ENCODE data around the gene ST6GAL1.

The ST6GAL1 gene

GRCh38 chr3:186915806-186916796, 14.2 kb upstream of the ST6GAL1 start:
- in situ Hi-C loops (cut with MboI; ENCODE audit: low sequenced_read_pairs): no loop called here

DNA sequence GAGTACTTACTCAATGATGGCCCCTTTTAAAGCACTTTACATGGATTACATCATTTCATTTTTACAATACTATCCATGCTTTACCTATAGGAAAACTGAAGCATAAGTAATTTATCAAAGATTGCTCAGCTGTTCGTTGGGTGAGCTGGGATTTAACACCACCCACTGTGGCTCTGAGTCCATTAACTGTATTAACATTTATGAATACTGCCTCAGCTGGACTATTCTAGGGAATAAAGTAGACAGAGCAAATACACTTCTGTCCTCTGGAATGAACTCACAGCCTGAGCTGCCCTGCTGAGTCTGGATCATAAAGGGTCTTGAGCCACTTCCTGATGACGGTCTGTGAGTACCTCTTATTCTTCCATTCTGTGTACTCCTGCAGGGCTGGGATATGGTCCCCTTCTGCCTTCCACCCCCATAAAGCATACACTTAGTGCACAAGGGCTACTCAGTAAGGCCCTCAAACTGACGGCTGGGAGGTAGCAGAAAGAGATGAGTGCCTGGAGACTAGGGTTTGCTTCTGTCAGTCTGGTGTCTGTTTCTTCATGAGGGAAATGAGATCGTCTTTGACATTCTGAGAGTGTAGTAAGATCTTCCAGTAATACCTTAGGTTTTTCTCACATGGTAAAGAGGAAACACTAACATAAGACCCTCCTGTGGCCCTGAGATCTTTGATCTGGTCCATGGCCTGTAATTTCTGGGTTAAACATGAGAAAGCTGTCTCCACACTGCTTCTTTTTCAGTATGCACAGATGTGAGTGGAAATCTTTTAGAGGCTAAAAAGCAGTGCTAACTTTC, 12.6 kb upstream of the ST6GAL1 start:
- in situ Hi-C loops (cut with MboI; ENCODE audit: low sequenced_read_pairs): no loop called here

DNA sequence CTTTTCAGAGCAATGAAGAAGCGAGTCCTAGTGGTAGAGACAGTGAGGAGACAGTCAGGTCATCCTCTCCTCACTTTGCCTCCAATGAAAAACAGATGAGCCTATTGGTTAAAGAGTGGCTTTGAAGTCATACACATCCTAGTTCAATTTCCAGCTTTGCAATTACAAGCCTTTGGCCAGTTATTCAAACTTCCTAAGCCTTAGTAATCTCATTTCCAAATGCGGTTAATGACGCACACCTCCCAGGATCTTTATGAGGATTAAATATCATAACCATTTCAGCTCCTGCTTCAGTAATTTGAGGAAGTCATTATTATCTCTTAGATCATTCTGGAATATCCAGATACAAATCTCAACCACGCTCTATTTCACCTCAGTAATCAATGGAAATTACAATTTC, 10.0 kb upstream of the ST6GAL1 start:
- in situ Hi-C loops (cut with MboI; ENCODE audit: low sequenced_read_pairs): no loop called here

- in situ Hi-C loops (cut with MboI; ENCODE audit: low sequenced_read_pairs): no loop called here
Measured at GRCh38 chr3:186920796-186921195, 9.5 kb upstream of the ST6GAL1 start.

DNA sequence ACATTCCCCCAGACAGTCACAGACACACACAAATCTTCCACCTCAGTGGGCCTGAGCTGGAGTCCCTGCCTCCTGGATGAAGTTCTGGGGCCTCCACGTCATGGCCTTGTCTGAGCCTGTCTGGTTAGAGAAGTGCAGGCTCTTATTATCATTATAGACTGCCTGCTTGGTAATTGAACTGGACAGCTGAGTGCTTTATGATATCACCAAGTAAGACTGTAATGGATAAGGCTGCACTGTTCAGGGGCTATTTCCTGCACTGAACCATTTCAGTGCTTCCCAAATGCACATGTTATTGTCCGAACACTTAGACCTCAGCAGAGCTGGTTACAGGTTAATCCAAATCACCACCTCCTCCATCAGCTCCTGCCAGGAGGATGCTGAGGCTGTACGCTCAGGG, 8.7 kb upstream of the ST6GAL1 start:
- in situ Hi-C loops (cut with MboI; ENCODE audit: low sequenced_read_pairs): no loop called here

GRCh38 chr3:186922224-186922623, 8.1 kb upstream of the ST6GAL1 start:
- in situ Hi-C loops (cut with MboI; ENCODE audit: low sequenced_read_pairs): no loop called here

- in situ Hi-C loops (cut with MboI; ENCODE audit: low sequenced_read_pairs): no loop called here
Measured at GRCh38 chr3:186922790-186923189, 7.5 kb upstream of the ST6GAL1 start.

DNA sequence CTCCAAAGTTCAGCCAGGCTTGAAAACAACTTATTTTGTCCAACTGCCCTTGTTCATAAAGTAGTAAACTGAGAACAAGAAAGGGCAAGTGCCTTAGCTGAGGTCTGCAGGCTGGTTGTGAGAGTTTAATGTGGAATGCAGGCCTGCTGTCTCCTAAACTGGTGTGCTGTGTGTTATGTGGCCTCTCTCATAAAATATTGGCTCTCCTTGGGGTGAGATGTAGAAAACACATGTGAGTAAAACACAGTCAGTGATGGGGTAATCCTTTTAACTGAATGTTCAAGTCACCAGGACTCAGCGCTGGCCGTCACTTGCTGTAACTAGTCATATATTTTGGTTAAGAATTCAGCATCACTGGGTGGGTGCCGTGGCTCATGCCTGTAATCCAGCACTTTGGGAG, 7.1 kb upstream of the ST6GAL1 start:
- in situ Hi-C loops (cut with MboI; ENCODE audit: low sequenced_read_pairs): no loop called here

GRCh38 chr3:186925826-186926225, 4.5 kb upstream of the ST6GAL1 start:
- in situ Hi-C loops (cut with MboI; ENCODE audit: low sequenced_read_pairs): no loop called here

GRCh38 chr3:186929186-186929585, 1.1 kb upstream of the ST6GAL1 start:
- in situ Hi-C loops (cut with MboI; ENCODE audit: low sequenced_read_pairs): no loop called here

GRCh38 chr3:186929685-186930084, 641 bp upstream of the ST6GAL1 start:
- in situ Hi-C loops (cut with MboI; ENCODE audit: low sequenced_read_pairs): no loop called here

DNA sequence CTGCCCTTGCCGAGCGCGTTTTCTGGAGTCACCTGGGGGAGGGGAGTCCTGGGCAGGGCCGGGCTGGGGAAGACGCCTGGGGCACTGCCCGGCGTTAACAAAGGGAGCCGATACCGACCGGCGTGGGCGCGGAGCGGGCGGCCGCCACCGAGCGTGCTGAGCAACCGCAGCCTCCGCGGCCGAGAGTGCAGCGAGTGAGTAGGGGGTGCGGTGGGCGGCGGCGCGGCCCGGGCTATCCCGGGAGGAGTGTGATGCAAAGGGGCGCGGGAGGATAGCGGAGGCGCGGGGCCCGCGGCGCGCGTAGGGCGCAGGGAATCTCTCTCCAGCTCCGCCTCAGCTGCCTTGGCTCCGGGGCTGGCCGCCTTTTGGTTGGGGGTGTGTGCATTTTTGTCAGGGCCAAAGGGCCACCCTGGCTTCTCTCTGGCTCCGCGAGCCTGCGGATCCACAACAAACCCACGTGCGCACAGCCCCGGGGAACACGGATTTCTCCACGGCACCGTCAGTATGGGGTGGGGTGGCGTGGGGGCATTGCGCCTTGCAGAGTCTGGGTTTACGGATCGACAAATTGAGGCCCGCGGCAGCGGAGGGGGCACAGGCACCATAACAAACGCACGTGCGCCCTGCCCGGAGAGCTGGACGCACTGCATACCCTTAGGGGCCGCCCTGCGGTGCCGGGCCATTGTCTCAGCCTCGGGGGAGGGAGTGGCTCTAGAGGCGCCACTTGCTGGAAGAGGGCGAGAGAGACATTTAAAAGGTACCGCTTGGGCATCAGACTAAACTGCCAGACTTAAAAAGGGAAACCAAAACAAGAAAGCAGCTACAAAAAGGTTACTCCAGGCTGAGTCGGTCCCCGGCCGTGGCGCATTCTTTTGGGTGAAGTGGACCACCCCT, 560 bp downstream of the ST6GAL1 start:
- in situ Hi-C loops (cut with MboI; ENCODE audit: low sequenced_read_pairs): no loop called here

- in situ Hi-C loops (cut with MboI; ENCODE audit: low sequenced_read_pairs): no loop called here
Measured at GRCh38 chr3:186931532-186932280, 1.4 kb downstream of the ST6GAL1 start.

DNA sequence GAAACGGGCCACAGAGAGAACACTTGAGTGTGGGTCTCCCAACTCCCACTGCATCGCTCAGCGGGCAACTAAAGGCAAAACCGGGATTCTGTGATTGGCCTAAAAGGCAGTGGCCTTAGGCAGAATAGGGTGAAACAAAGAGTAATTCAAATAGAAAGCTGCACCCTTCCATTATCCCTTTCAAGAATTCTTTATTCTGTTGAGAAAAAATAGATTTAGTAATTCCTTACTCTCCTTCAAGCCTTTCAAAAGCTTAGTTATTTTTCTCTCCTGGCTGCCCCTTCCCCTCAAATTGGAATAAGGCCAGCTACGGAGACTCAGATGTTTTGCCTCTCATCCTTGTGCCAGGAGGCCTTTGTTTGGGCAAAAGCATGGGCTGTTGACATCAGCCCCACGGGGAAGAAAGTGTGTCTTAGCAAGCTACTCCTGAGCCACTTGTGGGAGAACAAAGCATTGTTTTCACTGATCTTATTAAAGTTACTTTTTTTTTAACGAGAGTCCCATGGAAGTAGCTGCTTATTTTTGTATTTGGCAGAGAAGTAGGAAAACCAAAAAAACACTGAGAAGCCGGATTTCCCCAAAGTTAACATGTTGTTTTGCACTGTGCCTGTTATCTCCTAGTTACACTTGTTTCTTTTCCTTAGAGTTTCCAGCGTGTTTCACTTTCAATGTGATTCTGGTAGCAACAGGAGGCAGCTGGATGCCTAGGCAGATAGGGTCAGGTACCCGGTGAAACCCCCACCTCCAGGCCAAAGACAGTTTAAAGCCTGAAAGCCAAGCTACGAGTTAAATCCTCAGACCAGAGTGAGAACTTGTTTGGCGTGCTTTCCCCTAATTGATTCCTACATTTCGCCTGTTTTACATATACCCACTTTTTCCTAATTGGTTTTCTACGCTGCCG, 2.2 kb downstream of the ST6GAL1 start:
- in situ Hi-C loops (cut with MboI; ENCODE audit: low sequenced_read_pairs): no loop called here

GRCh38 chr3:186933816-186934215, 3.5 kb downstream of the ST6GAL1 start:
- in situ Hi-C loops (cut with MboI; ENCODE audit: low sequenced_read_pairs): no loop called here

DNA sequence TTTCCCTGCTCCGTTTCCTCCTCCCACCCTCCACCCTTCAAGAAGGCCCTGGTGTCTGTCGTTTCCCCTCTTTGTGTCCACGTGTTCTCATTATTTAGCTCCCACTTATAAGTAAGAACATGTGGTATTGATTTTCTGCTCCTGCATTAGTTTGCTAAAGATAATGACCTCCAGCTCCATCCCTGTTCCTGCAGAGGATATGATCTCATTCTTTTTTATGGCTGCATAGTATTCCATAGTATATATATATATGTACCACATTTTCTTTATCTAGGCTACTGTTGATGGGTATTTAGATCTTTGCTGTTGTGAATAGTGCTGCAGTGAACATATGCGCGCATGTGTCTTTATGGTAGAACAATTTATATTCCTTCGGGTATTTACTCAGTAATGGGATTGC, 4.8 kb downstream of the ST6GAL1 start:
- in situ Hi-C loops (cut with MboI; ENCODE audit: low sequenced_read_pairs): no loop called here

- in situ Hi-C loops (cut with MboI; ENCODE audit: low sequenced_read_pairs): no loop called here
Measured at GRCh38 chr3:186937017-186937875, 6.9 kb downstream of the ST6GAL1 start.

DNA sequence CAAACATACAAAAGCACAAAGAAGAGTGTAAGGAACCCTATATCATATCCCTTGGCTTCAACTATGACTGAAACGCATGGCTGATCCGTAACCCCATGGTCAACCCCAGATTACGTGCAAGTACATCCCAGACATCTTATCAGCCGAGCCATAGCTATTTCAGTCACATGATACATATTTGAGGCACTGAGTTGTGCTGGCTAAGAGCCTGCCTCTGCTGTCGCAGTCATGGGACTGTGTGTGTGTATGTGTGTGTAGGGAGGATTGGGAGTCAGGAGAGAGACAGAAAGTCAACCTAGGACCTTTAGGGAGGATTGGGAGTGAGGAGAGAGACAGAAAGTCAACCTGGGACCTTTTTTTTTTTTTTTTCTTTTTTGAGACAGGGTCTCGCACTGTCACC, 8.4 kb downstream of the ST6GAL1 start:
- in situ Hi-C loops (cut with MboI; ENCODE audit: low sequenced_read_pairs): no loop called here
